ENCODE results near the gene AAMP.

- TF ChIP-seq CTCF (IDR thresholded peaks at IDR 0.05) (no peak), POLR2A (IDR thresholded peaks at IDR 0.05) (no peak)
These were observed 36.4 kb upstream of the AAMP start for GRCh38 chr2:218306184-218306920.
